ENCODE results near the gene PCDHA11.
"Not testable (repeated sequence)": the region's sequence is repeated elsewhere in the genome, so short reads cannot be mapped to it uniquely, and the experiment has no call there.

The PCDHA11 gene, protein sequence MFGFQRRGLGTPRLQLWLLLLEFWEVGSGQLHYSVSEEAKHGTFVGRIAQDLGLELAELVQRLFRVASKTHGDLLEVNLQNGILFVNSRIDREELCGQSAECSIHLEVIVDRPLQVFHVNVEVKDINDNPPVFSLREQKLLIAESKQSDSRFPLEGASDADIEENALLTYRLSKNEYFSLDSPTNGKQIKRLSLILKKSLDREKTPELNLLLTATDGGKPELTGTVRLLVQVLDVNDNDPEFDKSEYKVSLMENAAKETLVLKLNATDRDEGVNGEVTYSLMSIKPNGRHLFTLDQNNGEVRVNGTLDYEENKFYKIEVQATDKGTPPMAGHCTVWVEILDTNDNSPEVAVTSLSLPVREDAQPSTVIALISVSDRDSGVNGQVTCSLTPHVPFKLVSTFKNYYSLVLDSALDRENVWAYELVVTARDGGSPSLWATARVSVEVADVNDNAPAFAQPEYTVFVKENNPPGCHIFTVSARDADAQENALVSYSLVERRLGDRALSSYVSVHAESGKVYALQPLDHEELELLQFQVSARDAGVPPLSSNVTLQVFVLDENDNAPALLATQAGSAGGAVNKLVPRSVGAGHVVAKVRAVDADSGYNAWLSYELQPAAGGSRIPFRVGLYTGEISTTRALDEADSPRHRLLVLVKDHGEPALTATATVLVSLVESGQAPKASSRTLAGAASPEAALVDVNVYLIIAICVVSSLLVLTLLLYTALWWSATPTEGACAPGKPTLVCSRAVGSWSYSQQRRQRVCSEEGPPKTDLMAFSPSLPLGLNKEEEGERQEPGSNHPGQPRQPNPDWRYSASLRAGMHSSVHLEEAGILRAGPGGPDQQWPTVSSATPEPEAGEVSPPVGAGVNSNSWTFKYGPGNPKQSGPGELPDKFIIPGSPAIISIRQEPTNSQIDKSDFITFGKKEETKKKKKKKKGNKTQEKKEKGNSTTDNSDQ

DNA sequence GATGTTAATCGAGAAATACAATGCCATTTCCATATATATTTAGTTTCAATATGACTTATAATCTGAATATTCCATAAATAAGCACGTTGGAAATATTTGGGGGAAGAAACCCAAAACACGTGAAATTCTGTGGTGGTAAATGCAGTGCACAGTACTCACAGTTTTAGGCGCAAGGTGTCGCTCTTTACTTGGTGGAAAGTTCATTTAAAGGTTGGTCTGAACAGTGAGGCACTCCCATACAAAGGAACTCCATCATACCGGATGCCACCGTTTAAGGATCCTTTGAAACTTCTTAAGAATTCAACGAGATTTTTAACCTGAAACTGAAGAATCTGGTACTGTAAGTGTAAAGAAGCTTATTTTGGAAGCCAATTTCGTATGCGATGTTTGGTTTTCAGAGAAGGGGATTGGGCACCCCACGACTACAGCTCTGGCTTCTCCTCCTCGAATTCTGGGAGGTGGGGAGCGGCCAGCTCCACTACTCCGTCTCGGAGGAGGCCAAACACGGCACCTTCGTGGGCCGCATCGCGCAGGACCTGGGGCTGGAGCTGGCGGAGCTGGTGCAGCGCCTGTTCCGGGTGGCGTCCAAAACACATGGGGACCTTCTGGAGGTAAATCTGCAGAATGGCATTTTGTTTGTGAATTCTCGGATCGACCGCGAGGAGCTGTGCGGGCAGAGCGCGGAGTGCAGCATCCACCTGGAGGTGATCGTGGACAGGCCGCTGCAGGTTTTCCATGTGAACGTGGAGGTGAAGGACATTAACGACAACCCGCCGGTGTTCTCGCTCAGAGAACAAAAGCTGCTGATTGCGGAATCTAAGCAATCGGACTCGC lies at the start of gene PCDHA11:
Gene PCDHA11 (plus strand): TSS at position 237 of the 834 bp plus-strand sequence. CDS start 147 bp downstream, at position 384.
- no peak for DNase-seq

- no peak for DNase-seq
Measured at GRCh38 chr5:140821375-140822280, 47.1 kb upstream of the PCDHA11 start, which contains the start of gene PCDHA5. Gene PCDHA5, plus strand, starts transcription at chr5:140821613.

DNA sequence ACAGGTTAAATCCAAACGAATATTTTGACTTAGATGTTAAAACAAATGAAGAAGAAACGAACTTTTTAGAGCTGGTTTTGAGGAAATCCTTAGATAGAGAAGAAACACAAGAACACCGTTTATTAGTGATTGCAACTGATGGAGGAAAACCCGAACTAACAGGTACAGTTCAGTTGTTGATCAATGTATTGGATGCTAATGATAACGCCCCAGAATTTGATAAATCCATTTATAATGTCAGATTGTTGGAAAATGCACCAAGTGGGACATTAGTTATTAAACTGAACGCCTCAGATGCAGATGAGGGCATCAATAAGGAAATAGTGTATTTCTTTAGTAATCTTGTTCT lies 46.5 kb upstream of the PCDHA11 start:
- DNase-seq = no peak

DNA sequence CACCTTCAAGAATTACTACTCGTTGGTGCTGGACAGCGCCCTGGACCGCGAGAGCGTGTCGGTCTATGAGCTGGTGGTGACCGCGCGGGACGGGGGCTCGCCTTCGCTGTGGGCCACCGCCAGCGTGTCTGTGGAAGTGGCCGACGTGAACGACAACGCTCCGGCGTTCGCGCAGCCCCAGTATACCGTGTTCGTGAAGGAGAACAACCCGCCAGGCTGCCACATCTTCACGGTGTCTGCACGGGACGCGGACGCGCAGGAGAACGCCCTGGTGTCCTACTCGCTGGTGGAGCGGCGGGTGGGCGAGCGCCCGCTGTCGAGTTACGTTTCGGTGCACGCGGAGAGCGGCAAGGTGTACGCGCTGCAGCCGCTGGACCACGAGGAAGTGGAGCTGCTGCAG lies 45.8 kb upstream of the PCDHA11 start:
- DNase-seq = not testable (repeated sequence)

DNA sequence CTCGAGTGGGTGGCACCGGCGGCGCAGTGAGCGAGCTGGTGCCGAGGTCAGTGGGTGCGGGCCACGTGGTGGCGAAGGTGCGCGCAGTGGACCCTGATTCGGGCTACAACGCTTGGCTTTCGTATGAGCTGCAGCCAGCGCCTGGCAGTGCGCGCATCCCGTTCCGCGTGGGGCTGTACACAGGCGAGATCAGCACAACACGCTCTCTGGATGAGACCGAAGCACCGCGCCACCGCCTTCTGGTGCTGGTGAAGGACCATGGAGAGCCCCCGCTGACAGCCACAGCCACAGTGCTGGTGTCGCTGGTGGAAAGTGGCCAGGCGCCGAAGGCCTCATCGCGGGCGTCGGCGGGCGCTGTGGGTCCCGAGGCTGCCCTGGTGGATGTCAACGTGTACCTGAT lies 45.3 kb upstream of the PCDHA11 start:
- DNase-seq = no peak

- DNase-seq = no peak
Measured at GRCh38 chr5:140827704-140828361, 40.9 kb upstream of the PCDHA11 start, which contains the start of gene PCDHA6. Gene PCDHA6, plus strand, starts transcription at chr5:140827960. Its CDS starts 132 bp downstream, at chr5:140828092.

DNA sequence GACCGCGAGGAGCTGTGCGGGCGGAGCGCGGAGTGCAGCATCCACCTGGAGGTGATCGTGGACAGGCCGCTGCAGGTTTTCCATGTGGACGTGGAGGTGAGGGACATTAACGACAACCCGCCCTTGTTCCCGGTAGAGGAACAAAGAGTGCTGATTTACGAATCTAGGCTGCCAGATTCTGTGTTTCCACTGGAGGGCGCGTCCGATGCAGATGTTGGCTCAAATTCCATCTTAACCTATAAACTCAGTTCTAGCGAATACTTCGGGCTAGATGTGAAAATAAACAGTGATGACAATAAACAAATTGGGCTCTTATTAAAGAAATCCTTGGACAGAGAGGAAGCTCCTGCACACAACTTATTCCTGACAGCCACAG lies 40.4 kb upstream of the PCDHA11 start:
- no peak for DNase-seq

DNA sequence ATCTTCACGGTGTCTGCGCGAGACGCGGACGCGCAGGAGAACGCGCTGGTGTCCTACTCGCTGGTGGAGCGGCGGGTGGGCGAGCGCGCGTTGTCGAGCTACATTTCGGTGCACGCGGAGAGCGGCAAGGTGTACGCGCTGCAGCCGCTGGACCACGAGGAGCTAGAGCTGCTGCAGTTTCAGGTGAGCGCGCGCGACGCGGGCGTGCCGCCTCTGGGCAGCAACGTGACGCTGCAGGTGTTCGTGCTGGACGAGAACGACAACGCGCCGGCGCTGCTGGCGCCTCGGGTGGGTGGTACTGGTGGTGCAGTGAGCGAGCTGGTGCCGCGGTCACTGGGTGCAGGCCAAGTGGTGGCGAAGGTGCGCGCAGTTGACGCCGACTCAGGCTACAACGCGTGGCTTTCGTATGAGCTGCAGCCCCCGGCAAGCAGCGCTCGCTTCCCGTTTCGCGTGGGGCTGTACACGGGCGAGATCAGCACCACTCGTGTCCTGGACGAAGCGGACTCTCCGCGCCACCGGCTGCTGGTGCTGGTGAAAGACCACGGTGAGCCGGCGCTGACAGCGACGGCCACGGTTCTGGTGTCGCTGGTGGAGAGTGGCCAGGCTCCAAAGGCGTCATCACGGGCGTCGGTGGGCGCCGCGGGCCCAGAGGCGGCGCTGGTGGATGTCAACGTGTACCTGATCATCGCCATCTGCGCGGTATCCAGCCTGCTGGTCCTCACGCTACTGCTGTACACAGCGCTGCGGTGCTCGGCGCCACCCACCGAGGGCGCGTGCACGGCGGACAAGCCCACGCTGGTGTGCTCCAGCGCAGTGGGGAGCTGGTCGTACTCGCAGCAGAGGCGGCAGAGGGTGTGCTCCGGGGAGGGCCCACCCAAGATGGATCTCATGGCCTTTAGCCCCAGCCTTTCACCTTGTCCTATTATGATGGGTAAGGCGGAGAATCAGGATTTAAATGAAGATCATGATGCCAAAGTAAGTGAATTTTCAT lies 39.0 kb upstream of the PCDHA11 start:
- DNase-seq = not testable (repeated sequence)

DNA sequence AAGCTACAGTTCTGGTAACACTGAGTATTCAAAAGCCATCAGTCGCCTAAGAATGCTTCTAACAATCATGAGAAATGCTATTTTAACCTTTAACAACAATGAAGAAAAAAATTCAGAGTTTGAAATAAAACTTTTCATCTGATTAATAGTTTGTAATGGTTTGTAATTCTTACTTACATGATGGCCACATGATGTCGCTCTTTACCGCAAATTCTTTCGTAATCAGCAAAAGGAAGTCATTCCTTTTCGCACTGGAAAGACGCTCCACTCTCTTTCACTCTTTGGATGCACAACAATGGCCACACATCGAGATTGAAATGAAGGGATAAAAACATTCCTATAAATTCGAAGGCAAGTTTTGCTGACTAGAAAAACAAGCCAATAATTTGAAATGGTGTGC lies 34.8 kb upstream of the PCDHA11 start, which contains the start of gene PCDHA7:
Gene PCDHA7 (plus strand): TSS at position 277 of the 400 bp plus-strand sequence. CDS start 115 bp downstream, at position 392.
- no peak for DNase-seq

- DNase-seq = not testable (repeated sequence)
Measured at GRCh38 chr5:140834439-140835008, 34.2 kb upstream of the PCDHA11 start.

- DNase-seq = no peak
Measured at GRCh38 chr5:140835622-140836510, 32.9 kb upstream of the PCDHA11 start.

DNA sequence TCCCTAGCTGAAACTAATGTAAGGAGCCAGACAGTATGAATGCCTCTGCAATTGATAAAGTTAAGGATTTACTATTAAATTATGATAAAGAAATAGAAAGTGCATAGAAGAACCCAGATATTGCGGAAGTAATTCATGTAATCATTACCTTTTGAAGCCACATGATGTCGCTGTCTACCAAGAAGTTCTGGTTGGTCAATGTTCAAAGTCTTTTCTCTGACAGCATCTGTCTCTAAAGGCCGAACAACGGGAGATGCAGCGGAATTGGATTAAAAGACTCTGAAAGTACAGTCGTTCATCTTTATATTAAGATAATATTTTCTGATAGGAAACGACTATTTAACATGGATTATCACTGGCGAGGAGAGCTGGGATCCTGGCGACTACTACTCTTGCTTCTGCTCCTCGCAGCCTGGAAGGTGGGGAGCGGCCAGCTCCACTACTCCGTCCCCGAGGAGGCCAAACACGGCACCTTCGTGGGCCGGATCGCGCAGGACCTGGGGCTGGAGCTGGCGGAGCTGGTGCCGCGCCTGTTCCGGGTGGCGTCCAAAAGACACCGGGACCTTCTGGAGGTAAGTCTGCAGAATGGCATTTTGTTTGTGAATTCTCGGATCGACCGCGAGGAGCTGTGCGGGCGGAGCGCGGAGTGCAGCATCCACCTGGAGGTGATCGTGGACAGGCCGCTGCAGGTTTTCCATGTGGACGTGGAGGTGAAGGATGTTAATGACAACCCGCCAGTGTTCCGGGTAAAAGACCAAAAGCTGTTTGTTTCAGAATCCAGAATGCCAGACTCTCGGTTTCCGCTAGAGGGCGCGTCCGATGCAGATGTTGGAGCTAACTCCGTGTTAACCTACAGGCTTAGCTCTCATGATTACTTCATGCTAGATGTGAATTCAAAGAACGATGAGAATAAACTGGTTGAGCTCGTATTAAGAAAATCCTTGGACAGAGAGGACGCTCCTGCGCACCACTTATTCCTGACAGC lies 27.5 kb upstream of the PCDHA11 start, which contains the start of gene PCDHA8:
Gene PCDHA8 (plus strand): TSS at position 210 of the 985 bp plus-strand sequence. CDS start 135 bp downstream, at position 345.
- DNase-seq = no peak

DNA sequence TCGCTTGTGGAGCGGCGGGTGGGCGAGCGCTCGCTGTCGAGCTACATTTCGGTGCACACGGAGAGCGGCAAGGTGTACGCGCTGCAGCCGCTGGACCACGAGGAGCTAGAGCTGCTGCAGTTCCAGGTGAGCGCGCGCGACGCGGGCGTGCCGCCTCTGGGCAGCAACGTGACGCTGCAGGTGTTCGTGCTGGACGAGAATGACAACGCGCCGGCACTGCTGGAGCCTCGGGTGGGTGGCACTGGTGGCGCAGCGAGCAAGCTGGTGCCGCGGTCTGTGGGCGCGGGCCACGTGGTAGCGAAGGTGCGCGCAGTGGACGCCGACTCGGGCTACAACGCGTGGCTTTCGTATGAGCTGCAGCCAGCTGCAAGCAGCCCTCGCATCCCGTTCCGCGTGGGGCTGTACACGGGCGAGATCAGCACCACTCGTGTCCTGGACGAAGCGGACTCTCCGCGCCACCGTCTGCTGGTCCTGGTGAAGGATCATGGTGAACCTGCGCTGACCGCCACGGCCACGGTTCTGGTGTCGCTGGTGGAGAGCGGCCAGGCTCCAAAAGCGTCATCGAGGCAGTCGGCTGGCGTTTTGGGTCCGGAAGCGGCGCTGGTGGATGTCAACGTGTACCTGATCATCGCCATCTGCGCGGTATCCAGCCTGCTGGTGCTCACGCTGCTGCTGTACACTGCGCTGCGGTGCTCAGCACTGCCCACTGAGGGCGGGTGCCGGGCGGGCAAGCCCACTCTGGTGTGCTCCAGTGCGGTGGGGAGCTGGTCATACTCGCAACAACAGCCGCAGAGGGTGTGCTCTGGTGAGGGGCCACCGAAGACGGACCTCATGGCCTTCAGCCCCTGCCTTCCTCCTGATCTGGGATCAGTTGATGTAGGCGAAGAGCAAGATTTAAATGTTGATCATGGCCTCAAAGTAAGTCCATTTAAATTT lies 25.7 kb upstream of the PCDHA11 start:
- DNase-seq = no peak

GRCh38 chr5:140848139-140849102 lies 20.3 kb upstream of the PCDHA11 start, which contains the start of gene PCDHA9:
Gene PCDHA9, plus strand, starts transcription at chr5:140848382. Its CDS starts 114 bp downstream, at chr5:140848496.
- DNase-seq = not testable (repeated sequence)

Data from NCI-H510A (cell line).